Effector CD8-positive, alpha-beta T cell (primary cell): ENCODE results near the gene KRTAP8-1.

Experiments used
- DNase-seq: peaks from one replicate; lab custom pipeline; 2025; lab: John Stamatoyannopoulos, UW
- total RNA-seq, 4 experiments: gene quantifications; one replicate each; lab custom pipeline; 2026; lab: John Stamatoyannopoulos, UW

The KRTAP8-1 gene, protein sequence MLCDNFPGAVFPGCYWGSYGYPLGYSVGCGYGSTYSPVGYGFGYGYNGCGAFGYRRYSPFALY
- total RNA-seq: 0 reads per million in 4 experiments

DNA sequence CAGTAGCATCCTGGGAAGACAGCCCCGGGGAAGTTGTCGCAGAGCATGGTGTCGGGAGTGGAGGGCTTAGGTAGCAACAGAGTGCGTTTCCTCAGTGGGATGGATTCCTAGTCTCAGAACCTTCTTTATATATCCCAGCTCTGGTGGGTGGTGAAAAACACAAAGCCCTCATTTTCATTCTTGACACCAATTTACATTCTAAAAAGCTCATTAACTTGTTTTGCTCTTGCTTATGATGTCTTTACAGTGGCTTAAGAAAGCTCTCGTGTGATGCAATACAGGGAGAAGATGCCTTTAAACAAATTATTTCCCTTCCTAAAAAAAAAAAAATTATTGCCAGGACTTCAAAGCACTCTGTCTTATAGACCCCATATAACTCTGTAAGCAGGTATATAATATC, at the start of gene KRTAP8-1:
Gene KRTAP8-1, minus strand, starts transcription at position 101 of the 400 bp plus-strand sequence. Its CDS starts 54 bp downstream, at position 47.
- no peak for DNase-seq

DNA sequence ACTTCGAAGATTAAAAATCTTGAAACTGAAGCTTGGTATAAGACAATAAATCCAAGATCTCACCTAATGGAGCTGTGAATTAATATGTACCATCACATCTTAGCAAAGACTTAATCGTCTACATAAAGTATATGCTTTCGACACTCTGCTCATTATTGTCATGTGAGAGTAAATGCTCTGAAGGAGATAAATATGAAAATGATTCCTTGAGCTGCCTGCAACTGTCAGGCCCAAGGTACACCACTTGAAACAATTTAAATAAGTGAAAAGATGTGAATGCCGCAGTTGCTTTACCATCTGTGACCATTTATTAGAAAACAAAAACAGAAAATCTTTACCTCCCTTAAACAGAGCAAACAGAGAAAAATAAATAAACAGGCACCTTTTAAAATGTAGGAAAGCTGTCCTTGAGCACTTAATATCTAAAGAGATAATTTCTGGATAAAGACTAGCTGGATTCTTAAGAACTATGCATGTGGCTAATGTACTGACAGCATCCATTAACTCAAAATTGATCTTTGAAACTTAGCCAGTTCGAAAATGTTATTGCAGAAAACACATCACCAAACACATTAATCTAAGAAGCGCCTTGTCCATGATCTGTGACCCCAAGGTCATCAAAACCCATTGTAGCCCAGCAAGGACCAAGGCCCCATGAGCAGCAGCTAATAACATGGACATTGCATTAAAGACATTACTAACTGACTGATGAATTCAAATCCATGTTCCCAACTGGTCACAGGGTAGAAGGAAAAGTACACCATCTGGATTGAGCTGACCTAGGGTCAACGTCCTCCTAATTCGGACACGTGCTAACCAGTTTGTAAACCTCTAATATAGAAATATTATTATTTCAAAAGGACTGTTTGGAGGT, 34.8 kb upstream of the KRTAP8-1 start:
- DNase-seq: no peak

DNA sequence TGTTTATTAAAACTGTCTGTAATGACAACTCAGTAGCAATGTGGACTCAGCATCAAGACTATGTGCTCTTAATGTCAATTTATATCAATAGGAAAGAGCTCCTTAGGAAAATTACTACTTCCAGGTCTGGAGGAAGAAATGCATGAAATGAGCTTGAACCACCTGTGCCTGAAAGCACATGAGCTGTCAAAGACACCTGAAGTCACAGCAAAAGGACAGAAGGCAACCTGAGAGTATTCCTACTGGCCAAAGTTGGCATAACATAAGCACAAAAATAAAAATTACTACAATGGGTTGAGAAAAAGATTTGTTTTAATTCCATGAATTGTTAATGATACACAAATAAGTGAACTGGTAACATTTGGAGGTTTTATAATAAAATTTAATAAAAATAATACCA, 29.9 kb upstream of the KRTAP8-1 start:
- no peak for DNase-seq

DNA sequence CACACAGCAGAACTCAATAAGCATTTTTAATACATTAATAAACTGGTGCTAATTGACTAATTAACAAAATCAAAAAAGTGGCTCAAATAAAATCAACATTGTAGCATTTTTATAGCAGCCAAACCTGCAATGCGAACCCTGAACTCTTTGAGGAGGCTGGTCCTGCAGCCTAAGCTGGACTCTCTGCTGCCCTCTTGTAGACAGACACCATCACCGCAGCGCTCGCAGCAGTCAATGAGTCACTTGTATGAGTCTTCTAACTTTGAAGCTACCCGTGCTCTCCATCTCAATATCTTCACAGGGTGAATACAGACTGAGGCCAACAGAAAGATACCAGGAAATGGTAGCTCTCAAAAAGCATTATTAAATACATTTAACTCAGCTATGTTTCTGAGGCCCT, 26.2 kb upstream of the KRTAP8-1 start:
- DNase-seq: no peak

DNA sequence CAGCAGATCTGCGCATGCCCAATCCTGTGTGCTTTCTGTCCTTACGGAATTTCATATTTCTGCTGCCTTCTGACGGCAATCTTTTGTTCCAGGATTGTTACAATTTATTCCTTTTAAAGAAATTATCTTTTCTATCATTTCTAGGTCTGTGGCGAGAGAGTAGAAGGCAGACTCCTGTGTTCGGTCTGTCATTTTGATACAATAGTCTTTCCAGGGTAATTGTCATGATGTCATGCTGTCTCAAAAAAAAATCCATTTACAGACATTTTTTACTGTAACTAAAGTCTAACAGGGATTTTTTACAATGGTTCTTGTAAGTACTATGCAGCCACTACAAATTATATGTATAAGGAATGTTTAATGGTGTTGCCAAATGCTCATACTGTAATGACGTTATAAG, 25.5 kb upstream of the KRTAP8-1 start:
- DNase-seq: no peak

DNA sequence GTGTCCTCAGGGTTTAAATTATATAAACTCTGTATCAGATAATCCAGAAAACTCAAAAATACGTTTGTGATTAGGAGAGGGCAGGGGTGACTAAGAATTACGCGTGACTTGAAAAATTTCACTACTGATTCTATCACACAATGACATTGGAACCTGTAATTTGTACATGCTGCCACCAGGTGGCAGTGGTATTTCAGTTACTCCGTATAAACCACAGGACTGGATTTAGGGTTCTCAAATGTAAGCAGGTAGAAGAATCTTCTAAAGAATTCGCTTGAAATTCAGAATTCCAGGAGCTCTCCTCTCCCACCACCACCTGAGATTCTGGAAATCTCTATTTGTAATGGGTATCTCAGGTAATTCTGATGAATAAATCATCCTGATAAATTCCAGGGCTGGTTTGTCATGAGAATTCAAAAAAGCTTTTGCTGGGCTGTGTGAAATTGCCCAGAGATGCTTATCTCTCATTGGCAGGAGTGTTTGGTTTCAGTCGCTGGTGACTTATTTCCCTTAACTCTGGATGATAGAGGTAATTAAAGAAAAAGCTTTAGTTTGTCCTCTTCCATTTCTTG, 18.2 kb upstream of the KRTAP8-1 start:
- no peak for DNase-seq

DNA sequence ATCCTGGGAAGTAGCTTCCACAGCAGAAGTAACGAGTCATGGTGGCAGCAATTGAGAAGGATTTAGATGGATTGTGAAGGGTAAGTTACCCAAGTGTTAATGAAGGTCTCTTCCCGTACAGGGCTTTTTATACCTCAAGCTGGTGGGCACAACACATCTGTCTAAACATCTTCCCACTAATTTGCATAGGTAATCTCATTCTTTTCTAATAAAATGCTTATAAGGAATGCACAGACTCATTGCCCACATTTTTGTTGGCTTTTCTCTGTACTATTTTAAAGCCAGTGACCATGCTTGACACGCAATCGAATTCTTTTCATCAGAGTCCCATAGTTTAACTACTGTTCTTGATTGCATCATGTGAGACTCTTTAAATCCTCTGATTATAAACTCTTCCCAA, 16.6 kb upstream of the KRTAP8-1 start, which contains the start of gene KRTAP7-1:
Gene KRTAP7-1, minus strand, starts transcription at position 101 of the 400 bp plus-strand sequence. Its CDS starts 61 bp downstream, at position 40.
- no peak for DNase-seq

DNA sequence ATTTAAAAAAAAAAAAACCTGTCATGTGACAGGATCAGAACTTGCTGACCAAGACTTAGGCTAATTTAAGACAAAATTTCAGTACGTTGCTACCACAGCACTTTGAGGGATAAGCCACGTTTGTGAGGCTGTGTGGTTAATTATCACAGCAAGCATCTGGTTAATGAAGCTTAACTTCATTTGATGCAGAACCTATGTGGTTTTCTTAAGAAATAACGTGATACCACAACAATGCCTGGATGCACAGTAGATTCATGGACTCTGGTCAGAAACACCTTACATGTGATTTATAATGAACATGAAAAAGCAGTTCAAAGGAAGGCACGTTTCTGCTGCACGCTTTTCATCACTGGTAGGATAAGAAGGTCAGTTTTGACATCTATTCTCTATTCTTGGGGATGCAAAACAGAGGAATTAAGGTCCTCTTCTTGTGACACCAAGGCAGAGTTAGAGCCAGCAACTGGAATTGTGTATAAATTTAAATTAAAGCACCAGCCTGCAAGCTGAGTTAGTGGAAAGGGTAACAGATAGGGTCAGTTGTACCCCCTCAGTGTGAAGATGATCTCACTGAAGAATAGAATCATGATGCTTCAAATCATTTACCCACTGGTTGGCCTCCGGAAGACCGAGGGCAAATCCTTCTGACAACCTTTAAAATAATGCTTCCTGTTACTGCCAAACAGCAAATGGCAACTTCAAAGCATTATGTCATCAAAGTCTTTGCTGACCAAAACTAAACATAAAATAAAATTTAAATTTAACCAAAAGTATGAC, 6.0 kb upstream of the KRTAP8-1 start:
- no peak for DNase-seq

DNA sequence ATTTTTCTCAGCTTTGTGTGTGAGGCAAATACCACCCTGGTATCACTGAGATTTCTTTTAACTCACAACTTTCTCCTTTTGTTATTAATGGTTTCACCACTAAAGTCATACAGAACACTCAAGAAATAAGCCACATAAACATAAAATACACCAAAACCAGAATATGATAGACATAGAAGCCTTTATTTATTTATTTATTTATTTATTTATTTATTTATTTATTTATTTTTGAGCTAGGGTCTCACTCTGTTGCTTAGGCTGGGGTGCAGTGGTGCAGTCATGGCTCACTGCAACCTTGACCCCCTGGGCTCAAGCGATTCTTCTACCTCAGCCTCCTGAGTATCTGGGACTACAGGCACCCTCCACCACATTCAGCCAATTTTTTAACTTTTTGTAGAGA, 12.5 kb downstream of the KRTAP8-1 start:
- DNase-seq: no peak

DNA sequence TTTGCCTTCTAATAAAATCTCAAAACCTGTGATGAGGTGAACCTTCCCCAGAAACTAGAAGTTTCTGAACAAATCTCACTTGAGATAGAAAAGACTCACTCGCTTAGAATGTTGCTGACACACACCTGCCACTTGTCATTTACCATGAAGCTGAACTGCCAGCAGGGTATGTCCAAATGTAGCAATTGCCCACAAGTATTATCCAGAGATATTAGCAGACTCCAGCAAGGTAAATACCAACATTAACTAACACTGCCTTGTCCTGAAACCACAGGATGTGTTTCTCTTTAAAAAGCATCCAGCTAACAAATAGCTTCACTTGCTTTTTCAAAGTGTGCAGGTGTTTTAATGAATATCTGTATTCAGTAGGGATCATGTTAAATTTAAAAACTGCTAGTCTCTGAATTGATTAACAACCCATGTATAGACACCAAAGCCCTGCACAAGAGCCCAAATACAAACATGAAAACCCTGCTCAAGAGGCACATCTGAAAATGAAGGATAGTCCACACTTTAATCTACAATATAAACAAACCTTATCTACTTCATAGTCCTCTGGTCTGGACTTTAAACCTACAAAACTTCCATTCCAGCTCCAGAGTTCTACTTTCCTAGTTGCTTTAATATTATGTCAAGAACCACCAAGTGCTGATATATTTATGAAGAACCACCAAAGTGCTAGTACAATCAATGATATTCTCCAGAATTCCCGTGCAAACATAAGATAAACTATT, 19.3 kb downstream of the KRTAP8-1 start:
- no peak for DNase-seq

DNA sequence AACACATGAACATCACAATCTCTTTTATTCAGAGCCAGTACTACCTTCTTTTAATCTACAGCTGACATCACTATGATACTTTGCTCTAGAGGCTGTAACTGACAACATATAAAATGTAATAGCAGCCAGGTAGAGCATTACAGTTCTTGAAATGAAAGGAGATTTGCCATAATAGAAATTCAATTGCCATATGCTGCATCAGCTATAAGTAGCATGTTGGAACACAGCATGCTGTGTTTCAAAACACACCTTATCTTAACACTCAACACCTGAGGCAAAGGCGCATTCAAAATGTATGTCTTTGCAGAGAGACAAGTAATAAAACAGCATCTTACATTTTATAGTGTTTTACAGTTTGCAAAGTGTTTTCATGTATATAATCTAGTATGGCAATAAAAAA, 33.8 kb downstream of the KRTAP8-1 start:
- no peak for DNase-seq

DNA sequence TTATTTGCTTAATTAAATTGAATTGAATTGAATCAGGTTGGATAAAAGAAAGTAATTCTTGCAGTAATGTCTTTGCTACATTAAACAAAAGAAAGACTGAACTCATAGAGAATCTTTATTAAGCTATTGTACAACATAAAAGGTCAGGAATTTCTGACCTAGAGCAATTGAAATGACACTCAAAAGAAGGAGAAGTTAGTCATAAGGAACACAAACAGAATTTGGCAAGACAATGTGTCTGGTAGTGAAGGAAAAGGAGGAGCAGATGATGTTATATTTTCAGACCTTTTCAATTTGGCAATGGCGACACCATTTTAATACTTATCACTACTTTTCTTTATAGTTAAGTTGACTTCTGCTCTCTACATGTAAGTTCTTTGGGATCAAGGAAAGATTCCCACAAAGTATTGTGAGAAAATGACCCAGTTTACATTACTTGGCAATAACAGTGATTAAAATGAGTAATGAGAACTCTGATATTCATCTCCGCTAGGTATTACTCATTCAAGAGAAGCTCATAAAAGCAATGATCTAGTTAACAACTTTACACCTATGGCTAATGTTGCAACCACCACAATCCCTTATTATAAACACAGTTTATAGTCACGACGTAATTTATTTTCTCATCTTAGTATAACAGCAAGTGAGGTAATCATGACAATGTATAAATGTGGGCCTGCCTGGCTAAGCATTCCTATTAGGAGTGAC, 43.2 kb downstream of the KRTAP8-1 start:
- no peak for DNase-seq
